Prostate gland (tissue), 2 donors: Measurements from ENCODE around the gene SNED1.

Experiments
- CTCF ChIP-seq, 4 experiments: fragments of 200-600 bp in 2 of 4; fragments of 450-650 bp in 2 of 4; sonication (generic) in 2 of 4; IDR thresholded peaks; 1 replicate in 3 of 4; 2 replicates in 1 of 4; pipeline ENCODE4 v1.5.1; 2016 to 2019; ENCODE audit warnings: antibody characterized with exemption in 4 of 4, mild to moderate bottlenecking in 2 of 4, moderate library complexity in 2 of 4
- POLR2A ChIP-seq: fragments of 450-650 bp; IDR thresholded peaks from one replicate; pipeline ENCODE4 v1.6.1; 2016; ENCODE audit warnings: antibody characterized with exemption, mild to moderate bottlenecking
- POLR2AphosphoS5 ChIP-seq: sonication (generic); formaldehyde crosslinking; IDR thresholded peaks from one replicate; pipeline ENCODE4 v1.6.1; 2017; ENCODE audit warnings: antibody characterized with exemption

- TF ChIP-seq POLR2A (no peak), CTCF (IDR thresholded peaks at IDR 0.05) (no peak), POLR2AphosphoS5 (no peak)
Observed at GRCh38 chr2:241139531-241140444, 141.4 kb downstream of the SNED1 start.
